ENCODE results near the gene RPL10A.
"Not testable (repeated sequence)": the region's sequence is repeated elsewhere in the genome, so short reads cannot be mapped to it uniquely, and the experiment has no call there.

RPL10A gene

DNA sequence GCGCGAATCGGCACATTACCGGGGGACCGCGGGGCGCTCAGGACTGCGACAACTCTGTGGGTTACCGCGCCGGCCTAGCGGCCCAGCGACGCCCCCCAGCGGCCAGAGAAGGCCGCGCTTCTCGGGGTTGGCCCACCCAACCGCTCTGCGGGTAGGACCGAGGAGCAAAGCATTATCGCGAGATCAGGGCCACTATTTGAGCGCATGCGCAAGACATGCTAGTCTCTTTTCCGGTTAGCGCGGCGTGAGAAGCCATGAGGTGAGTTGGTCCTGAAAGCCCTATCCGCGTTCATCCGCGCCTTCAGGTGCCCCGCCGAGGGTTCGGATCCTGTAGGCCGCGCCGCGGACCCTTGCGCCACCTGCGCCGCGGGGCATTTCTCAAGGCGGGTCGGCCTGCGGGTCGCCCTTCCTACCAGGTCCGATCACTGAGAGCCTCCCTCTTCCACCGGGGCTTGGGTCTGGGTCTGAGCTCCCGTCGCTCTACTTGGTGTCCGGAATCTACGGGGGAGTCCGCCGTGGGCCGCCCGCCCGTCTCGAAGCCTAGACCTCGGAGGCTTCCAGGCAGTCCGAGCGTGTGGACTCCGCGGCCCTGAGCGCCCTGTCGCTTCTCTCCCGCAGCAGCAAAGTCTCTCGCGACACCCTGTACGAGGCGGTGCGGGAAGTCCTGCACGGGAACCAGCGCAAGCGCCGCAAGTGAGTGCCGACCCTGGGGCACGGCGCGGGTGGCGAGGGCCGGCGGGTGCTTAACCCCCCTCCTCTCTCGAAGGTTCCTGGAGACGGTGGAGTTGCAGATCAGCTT lies at the start of gene RPL10A:
Gene RPL10A (plus strand): TSS at position 221 of the 799 bp plus-strand sequence. CDS start 34 bp downstream, at position 255.
- peak; percentile 96 for DNase-seq

DNA sequence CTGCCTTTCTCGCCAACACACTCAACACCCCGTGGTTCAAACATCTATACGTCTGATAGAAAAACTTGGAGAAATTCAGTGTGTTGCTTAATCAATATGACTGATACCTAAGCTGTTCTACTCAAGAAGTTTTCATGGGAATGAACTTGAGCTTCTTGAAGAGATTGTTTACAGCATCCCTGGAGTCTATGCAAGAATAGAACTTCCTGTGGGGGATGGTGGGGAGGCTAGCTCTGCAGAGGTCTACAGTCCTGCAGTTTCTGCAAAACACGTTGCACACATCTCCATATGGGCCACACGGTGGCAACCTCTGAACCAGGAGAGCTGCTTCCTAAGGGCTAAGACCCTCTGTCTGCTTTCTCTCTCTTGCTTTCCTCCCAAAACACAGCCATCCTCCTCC lies 48.8 kb upstream of the RPL10A start:
- no peak for DNase-seq

DNA sequence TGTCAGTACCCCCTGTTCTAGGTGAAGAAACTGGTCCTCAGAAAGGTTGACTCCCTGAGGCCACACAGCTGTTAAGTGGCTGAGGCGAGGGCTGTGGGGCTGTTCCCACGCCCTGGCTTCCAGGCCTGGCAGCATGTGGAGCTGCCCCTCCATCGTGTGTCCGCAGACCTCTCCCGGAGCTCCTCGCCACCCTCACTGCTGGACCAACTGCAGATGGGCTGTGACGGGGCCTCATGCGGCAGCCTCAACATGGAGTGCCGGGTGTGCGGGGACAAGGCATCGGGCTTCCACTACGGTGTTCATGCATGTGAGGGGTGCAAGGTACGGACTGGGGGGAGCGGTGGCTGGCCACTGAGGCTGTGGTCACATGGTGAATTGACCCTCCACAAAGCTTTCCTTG lies 48.2 kb upstream of the RPL10A start:
- no peak for DNase-seq

DNA sequence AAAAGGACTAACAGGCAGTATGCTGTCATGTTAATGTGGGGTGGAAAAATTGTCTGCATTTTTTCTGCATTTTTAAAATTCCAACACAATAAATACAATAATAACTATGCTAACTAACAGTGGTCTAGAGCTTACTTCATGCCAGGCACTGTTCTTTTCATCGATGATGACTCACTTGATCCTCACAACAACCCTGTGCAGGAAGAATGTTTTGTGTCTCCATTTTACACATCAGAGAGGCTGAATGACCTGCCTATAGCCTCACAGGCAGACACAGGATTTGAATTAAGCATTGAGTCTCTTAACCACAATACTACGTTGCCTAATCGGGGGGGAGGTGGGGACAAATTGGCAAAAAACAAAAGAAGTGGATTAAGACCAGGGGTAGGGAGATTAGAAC lies 42.9 kb upstream of the RPL10A start:
- DNase-seq: no peak

DNA sequence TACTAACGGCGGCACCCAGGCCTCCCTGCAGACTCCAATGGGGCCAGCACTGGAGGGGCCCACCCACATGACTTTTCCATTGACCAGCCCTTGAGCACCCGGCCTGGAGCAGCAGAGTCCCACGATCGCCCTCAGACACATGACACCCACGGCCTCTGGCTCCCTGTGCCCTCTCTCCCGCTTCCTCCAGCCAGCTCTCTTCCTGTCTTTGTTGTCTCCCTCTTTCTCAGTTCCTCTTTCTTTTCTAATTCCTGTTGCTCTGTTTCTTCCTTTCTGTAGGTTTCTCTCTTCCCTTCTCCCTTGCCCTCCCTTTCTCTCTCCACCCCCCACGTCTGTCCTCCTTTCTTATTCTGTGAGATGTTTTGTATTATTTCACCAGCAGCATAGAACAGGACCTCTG lies 42.1 kb upstream of the RPL10A start:
- DNase-seq: no peak

DNA sequence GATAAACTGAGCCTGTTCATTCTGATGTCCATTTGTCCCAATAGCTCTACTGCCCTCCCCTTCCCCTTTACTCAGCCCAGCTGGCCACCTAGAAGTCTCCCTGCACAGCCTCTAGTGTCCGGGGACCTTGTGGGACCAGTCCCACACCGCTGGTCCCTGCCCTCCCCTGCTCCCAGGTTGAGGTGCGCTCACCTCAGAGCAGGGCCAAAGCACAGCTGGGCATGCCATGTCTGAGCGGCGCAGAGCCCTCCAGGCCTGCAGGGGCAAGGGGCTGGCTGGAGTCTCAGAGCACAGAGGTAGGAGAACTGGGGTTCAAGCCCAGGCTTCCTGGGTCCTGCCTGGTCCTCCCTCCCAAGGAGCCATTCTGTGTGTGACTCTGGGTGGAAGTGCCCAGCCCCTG lies 40.8 kb upstream of the RPL10A start:
- no peak for DNase-seq

DNA sequence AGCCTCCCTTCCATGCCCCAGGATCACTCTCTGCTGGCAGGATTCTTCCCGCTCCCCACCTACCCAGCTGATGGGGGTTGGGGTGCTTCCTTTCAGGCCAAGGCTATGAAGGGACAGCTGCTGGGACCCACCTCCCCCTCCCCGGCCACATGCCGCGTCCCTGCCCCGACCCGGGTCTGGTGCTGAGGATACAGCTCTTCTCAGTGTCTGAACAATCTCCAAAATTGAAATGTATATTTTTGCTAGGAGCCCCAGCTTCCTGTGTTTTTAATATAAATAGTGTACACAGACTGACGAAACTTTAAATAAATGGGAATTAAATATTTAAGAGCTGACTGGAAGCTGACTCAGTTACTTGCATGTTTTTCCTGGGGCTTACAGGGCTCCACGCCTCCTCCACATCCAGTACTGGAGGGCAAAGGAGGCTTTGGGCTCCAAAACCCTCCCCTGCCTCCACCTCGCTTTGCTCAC lies 40.3 kb upstream of the RPL10A start:
- no peak for DNase-seq

DNA sequence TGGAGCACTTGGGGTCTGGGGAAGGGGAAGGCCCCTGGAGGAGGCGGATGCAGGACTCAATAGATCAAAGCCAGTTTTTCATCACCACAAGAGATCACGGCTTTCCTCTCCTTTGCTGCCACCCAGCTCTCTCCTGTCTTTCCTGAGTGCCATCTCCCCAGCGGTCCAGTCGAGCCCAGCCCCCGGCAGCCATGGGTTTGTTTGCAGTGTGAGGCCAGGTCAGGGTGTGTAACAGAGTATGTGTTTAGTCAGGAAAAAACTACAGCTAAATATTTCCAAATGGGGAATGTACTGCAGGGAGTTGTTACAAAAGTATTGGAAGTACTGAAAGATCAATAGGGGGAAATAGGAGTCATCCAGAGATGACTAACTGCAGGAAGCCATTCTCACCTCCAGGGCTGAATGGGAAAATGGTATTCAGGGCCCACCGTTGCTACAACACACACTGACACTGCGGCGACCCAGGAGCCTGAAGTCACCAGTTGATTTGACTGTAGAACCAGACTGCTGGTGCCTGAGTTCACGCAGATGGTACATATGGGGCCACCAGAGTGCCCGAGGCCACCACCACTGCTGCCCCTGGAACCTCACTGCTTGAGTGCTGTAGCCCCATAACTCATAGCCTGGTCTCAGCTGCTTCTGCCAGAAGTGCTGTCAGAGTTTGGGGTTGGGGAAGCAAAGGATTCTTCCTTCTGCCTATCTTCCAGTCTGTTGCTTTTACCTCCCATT lies 39.6 kb upstream of the RPL10A start:
- DNase-seq: no peak

DNA sequence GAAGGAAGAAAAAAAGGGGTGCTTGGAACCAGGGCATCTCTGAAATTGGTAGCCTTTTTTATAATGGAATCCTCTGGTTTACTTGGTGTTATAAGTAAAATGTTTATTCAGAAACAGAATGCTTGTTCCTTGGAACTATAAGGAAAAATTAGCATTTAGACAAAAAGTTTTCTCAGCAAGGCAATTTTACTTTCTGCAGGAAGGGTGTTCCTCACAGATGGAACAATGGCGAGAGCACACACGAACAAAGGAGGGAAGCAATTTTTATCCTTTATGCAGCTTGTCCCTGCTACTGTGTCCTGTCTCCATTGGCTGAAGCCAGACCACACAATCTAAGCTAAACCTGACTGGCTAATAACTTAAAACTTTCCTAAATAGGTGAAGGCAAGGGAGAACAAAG lies 38.7 kb upstream of the RPL10A start:
- DNase-seq: no peak

DNA sequence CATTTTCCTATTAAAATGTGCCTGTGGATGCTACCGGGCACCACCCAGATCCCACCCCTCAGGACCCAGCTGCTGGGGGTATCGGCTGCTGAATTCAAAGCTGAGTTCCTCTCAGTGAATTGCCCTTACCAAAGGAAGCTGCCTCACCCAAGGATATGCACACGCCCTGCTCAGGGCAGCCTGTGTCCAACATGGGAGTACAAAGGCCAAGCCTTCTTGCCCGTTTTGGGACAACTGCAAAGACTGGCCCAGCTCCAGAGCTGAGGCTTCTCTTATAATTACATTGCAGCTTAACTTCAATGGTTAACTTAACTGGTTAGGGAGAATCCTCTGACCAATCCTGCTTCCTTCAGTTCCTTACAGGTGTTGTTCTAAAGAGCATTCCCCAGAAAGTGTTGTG lies 35.9 kb upstream of the RPL10A start:
- DNase-seq: no peak

DNA sequence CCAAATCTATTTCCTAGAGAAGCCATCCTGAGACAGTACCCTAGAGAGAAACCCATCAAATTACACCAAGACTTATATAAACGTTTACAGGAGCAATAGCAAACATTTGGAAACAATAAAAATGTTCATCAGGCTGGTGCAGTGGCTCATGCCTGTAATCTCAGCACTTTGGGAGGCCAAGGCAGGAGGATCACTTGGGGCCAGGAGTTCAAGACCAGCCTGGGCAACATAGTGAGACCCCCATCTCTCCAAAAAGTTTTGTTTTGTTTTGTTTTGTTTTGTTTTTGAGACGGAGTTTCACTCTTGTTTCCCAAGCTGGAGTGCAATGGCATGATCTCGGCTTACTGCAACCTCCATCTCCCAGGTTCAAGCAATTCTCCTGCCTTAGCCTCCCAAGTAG lies 35.5 kb upstream of the RPL10A start:
- DNase-seq: not testable (repeated sequence)

DNA sequence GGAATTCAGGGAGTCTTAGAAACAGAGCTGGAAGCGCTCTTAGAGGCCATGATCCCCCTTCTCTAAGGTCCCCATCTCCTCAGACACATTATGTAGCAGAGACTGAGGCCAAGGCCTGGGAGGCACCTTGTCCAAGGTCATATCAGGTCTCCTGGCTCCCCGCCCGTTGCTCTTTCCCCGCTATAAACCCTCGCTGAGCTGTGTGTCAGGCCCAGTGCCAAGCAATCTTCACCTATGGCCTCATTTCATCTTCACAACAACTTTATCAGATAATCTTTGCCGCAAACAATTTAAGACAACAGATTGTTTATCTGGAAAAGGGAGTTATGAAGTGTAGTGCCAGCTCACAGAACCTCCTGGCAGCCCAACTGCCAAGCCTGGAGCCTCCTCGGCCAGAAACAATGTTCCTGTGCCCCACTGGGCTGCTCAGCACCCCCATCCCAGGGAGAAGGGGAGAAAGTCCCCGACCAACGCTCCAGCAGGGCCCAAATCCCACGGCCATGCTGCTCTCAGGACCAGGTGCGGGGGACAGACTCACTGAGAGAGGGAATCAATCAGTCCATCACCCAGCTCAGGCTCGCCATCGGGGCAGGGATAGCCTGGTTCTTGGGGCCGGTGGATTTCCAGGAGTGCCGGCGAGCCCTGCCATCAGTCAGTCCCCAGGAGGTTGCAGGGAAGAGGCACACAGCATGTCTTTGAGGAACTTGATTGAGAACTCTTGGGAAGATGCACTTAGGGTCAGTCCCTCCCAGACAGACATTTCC lies 32.9 kb upstream of the RPL10A start:
- no peak for DNase-seq

DNA sequence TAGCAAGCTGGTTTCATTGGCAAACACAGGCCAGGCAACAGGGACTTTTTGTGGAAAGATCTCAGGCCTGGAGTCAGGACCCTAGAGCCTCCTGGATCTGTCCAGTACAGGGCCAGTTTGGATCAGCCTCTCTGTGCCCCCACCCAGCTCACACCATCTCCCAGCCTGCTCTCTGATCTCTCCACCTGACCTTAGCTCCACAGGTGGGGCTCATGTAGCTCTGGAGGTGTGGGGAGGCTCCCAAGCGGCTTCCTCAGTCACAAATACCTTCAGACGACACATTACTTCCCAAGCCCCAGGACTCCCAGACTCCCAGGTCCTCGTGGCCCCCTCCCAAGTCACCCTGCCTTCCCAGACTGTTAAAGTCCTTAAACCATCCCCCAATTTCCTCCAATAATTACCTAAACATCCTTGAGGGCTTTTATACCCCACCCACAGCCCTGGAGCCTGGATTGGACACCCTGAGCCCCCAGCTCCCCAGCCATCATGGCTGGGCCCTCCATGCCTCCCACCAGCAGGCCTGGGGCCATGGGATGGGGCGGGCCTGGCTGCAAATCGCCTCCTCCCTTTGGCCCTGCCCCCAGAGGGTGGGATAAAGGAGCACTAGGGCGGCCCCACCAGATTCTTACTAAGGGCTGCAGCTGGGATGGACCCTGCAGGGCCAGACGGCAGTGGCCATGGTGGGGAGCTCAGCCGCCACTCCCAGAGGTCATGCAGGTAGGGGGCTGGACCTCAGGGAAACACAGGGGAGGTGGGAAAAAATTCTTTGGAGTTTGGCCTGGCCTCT lies 31.9 kb upstream of the RPL10A start:
- DNase-seq: no peak

DNA sequence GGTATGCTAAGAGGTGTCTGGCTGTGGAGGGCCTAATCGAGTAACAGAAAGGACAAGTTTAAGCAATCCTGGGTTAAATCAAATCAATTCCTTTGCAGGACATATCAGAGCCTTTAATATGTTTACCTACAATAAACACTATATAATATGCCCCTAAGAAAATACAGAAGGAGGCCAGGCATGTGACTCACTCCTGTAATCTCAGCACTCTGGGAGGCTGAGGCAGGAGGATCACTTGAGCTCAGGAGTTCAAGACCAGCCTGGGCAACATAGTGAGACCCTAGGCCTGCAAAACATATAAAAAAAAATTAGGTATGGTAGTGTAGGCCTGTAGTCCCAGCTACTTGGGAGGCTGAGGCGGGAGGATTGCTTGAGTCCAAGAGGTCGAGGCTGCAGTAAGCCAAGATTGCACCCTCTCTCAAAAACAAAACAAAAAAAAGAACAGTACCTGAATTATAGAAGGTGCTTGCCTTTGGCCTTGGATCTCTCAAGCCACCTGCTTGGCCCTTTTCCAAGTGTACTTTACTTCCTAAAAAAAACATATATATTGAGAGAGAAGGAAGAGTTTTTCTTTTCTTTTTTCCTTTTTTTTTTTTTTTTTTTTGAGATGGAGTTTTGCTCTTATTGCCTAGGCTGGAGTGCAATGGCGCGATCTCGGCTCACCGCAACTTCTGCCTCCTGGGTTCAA lies 29.7 kb upstream of the RPL10A start:
- DNase-seq: not testable (repeated sequence)

DNA sequence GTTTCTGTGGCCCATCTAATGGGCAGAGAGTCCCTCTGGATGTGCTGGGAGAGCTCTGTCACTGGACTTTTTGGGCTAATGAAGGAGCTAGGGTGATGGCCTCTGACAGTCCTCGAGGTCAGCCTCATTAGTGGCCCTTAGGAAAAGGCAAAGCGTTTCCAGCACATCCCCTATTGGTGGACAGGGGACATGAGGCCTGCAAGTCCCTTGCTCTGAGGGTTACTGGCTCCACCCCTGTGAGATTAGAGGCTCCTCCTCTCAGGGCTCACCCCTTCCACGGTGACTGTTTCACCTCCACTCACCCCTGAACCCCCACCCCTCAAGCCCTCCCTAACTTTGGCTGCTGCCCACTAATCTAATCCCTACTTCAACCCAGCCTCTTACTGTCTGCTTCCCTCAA lies 28.9 kb upstream of the RPL10A start:
- no peak for DNase-seq

DNA sequence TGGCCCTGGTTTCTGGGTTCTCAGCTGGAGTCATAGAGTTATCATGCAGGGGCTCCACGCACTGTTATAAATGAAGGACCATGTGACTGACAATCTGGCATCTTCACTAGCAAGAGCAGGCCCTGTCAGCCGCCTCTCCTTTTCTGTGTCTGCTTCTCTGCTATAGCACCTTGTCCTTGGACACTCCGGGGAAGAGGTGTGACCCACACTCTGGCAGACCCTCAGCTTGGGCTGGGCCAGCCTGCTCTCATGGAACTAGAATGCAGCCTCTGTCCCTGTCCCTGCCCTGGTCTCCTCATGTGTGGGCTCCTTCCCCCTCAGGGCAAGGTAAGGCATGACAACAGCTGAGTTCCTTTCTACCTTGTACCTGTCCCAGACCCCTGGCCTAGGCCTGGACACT lies 27.0 kb upstream of the RPL10A start:
- no peak for DNase-seq

DNA sequence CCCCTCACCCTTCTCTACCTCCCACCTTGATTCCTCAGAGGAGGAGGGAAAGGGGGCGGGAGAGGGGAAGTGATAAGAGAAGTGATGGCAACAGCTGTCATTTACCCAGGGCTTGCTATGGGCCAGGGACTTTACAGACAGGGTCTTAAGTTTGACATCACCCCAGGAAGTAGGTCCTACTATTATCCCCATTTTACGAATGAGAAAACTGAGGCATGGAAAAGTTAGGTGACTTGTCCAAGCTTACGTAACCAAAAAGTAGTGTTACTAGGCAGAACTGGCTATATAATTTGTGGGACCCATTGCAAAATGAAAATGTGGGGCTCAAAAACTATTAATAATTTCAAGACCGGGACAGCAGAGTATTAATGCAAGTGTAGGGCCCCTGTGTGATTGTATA lies 26.6 kb upstream of the RPL10A start:
- no peak for DNase-seq

DNA sequence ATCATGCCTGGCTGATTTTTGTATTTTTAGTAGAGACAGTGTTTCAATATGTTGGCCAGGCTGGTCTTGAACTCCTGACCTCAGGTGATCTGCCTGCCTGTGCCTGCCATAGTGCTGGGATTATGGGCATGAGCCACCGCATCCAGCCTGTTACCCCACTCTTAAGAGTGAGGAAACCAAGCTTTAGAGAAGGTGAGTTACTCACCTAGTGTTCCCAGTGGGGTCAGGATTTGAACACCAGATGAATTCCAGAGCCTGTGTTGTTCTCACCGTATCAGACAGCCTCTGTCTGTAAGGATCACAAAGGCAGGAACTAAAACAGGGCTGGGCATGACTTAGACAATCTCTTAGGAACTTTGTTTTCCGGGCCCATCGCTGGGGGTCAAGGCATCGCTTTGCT lies 25.5 kb upstream of the RPL10A start:
- no peak for DNase-seq

DNA sequence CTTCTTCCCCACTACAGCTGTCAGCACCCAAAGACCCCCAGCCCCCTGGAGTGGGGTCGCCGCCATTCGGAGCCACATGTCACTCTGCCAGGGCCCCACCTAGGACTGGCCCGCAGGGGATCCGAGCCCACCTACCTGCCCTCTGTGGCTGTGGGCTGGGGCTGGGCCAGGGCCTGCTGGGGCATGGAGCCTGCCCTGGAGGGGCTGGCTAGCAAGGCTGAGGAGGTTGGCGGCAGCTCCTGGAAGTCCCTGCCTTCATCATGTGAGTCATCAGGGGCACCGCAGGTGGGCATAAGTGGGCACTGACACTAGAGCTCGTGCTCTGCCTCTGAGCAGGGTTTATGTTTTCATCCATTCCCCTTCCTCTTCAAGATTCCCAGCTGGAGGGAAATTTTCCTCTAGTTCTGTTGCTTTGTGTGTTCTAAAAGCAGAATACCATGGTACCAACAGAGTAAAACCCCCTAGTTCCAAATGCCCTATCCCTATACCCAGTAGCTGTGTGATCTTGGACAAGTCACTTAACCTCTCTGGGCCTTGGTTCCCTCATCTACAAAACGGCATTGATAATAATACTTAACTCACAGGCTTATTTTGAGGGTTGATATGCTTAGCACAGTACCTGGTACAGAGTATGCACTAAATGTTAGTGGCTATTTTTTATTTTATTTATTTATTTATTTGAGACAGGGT lies 24.7 kb upstream of the RPL10A start:
- no peak for DNase-seq

DNA sequence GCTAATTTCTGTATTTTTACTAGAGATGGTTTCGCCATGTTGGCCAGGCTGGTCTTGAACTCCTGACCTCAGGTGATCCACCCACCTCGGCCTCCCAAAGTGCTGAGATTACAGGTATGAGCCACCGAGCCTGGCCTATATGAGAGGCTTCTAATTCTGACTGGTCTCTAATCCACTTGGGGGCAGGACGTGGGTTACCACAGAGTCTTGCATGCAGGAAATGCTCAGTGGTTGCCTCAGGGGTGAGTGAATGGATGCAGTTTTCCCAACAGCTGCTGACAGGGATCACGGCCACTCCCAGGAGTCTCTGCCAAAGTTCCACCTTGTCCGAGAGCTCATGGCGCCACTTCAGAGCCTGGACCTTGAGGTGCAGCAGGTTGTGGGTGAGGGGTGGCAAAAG lies 22.5 kb upstream of the RPL10A start:
- peak; percentile 14 for DNase-seq

DNA sequence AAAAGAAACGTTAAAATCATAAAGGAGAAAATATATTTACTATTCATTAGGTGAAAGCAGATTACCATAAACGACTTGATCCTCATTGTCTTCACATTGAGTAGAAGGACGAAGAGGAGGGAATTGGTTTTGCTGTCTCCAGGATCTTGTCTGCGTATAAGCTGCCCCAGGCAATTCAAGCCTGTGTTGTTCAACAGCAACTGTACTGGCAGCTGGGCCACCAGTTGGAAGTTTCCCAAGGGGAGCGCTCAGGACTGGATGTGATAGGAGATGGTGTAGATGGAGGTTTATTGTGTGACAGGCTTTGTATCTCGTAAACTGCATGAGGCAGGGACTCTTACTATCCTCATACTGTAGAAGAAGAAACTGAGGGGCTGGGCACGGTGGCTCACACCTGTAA lies 20.0 kb upstream of the RPL10A start:
- DNase-seq: no peak

All from stimulated activated CD4-positive, alpha-beta T cell treated with anti-CD3 and anti-CD28 coated beads, Interleukin-1b, Interleukin-23, amount 100 ng/mL, for 48 hours (primary cell).